Islet of Langerhans (tissue), 1 donor: ENCODE results near the gene BHMT.
"Not testable (repeated sequence)": the region's sequence is repeated elsewhere in the genome, so short reads cannot be mapped to it uniquely, and the experiment has no call there.

Source experiments
- FAIRE-seq: peaks from one replicate; lab custom pipeline; 2011; peaks lifted over from hg19 to GRCh38; lab: Jason Lieb, UNC

Gene BHMT

GRCh38 chr5:79112703-79113058, 1.1 kb downstream of the BHMT start:
- FAIRE-seq: no peak

GRCh38 chr5:79119486-79119885, 7.9 kb downstream of the BHMT start:
- FAIRE-seq: no peak

GRCh38 chr5:79120221-79120620, 8.6 kb downstream of the BHMT start:
- no peak for FAIRE-seq

- no peak for FAIRE-seq
Measured at GRCh38 chr5:79122973-79123372, 11.4 kb downstream of the BHMT start.

GRCh38 chr5:79124607-79125006, 13.0 kb downstream of the BHMT start:
- FAIRE-seq: no peak

- no peak for FAIRE-seq
Measured at GRCh38 chr5:79130781-79131180, 19.2 kb downstream of the BHMT start.

GRCh38 chr5:79133121-79133656, 21.6 kb downstream of the BHMT start:
- peak; percentile 100 for FAIRE-seq

- FAIRE-seq: peak; percentile 86
Measured at GRCh38 chr5:79133657-79134451, 22.2 kb downstream of the BHMT start.

GRCh38 chr5:79135790-79136553, 24.4 kb downstream of the BHMT start:
- FAIRE-seq: no peak

GRCh38 chr5:79136618-79137017, 25.0 kb downstream of the BHMT start:
- FAIRE-seq: no peak

- FAIRE-seq: no peak
Measured at GRCh38 chr5:79140553-79140952, 28.9 kb downstream of the BHMT start.

GRCh38 chr5:79143684-79144379, 32.2 kb downstream of the BHMT start:
- no peak for FAIRE-seq

- peak; percentile 13 for FAIRE-seq
Measured at GRCh38 chr5:79147076-79147475, 35.5 kb downstream of the BHMT start.

- FAIRE-seq: no peak
Measured at GRCh38 chr5:79149433-79149832, 37.8 kb downstream of the BHMT start.

- no peak for FAIRE-seq
Measured at GRCh38 chr5:79151942-79152671, 40.5 kb downstream of the BHMT start.

- FAIRE-seq: no peak
Measured at GRCh38 chr5:79157305-79157704, 45.7 kb downstream of the BHMT start.

GRCh38 chr5:79161647-79162046, 50.0 kb downstream of the BHMT start:
- FAIRE-seq: not testable (repeated sequence)

GRCh38 chr5:79168031-79168430, 56.4 kb downstream of the BHMT start:
- no peak for FAIRE-seq

- no peak for FAIRE-seq
Measured at GRCh38 chr5:79170661-79171060, 59.1 kb downstream of the BHMT start.

- FAIRE-seq: no peak
Measured at GRCh38 chr5:79171635-79172245, 60.1 kb downstream of the BHMT start.

GRCh38 chr5:79172269-79172668, 60.7 kb downstream of the BHMT start:
- no peak for FAIRE-seq

- no peak for FAIRE-seq
Measured at GRCh38 chr5:79173626-79174025, 62.0 kb downstream of the BHMT start.
